Measurements from ENCODE around the gene ERCC6.

The ERCC6 gene

GRCh38 chr10:49488056-49488717 lies 50.7 kb downstream of the ERCC6 start:
- TF ChIP-seq CTCF (IDR thresholded peaks at IDR 0.05; ENCODE audit: borderline replicate concordance, insufficient read depth, low read depth, low read length) = no peak
- no peak overlapping the region for H3K4me3 ChIP-seq (ENCODE audit: low read depth, low read length)

GRCh38 chr10:49486738-49487137 lies 52.2 kb downstream of the ERCC6 start:
- TF ChIP-seq CTCF (IDR thresholded peaks at IDR 0.05; ENCODE audit: borderline replicate concordance, insufficient read depth, low read depth, low read length) = no peak

GRCh38 chr10:49486009-49486408 lies 52.9 kb downstream of the ERCC6 start:
- no peak for TF ChIP-seq CTCF (IDR thresholded peaks at IDR 0.05; ENCODE audit: borderline replicate concordance, insufficient read depth, low read depth, low read length)
- no peak overlapping the region for H3K4me3 ChIP-seq (ENCODE audit: low read depth, low read length)

More at GRCh38 chr10:49486738-49487137, 52.2 kb downstream of the ERCC6 start:
- no peak overlapping the region for H3K4me3 ChIP-seq (ENCODE audit: low read depth, low read length)

GRCh38 chr10:49484486-49485235 lies 54.3 kb downstream of the ERCC6 start:
- TF ChIP-seq CTCF (IDR thresholded peaks at IDR 0.05; ENCODE audit: borderline replicate concordance, insufficient read depth, low read depth, low read length) = no peak
- H3K4me3 ChIP-seq (ENCODE audit: low read depth, low read length) = no peak overlapping the region

GRCh38 chr10:49478819-49479218 lies 60.1 kb downstream of the ERCC6 start:
- TF ChIP-seq CTCF (IDR thresholded peaks at IDR 0.05; ENCODE audit: borderline replicate concordance, insufficient read depth, low read depth, low read length) = no peak

GRCh38 chr10:49474901-49475300 lies 64.0 kb downstream of the ERCC6 start:
- TF ChIP-seq CTCF (IDR thresholded peaks at IDR 0.05; ENCODE audit: borderline replicate concordance, insufficient read depth, low read depth, low read length) = no peak

More at GRCh38 chr10:49478819-49479218, 60.1 kb downstream of the ERCC6 start:
- no peak overlapping the region for H3K4me3 ChIP-seq (ENCODE audit: low read depth, low read length)

GRCh38 chr10:49471532-49471931 lies 67.4 kb downstream of the ERCC6 start:
- no peak for TF ChIP-seq CTCF (IDR thresholded peaks at IDR 0.05; ENCODE audit: borderline replicate concordance, insufficient read depth, low read depth, low read length)
- H3K4me3 ChIP-seq (ENCODE audit: low read depth, low read length) = no peak overlapping the region

More at GRCh38 chr10:49474901-49475300, 64.0 kb downstream of the ERCC6 start:
- H3K4me3 ChIP-seq (ENCODE audit: low read depth, low read length) = no peak overlapping the region
